ENCODE results near the gene TUBB4B.
A peak's percentile ranks its signal among the peaks of the same experiment; 100 is the strongest.

The TUBB4B gene

GRCh38 chr9:137225699-137226331 lies 15.3 kb upstream of the TUBB4B start:
- DNase-seq (ENCODE audit: low spot score) = no peak

GRCh38 chr9:137226338-137227053 lies 14.6 kb upstream of the TUBB4B start:
- DNase-seq (ENCODE audit: low spot score) = no peak

DNA sequence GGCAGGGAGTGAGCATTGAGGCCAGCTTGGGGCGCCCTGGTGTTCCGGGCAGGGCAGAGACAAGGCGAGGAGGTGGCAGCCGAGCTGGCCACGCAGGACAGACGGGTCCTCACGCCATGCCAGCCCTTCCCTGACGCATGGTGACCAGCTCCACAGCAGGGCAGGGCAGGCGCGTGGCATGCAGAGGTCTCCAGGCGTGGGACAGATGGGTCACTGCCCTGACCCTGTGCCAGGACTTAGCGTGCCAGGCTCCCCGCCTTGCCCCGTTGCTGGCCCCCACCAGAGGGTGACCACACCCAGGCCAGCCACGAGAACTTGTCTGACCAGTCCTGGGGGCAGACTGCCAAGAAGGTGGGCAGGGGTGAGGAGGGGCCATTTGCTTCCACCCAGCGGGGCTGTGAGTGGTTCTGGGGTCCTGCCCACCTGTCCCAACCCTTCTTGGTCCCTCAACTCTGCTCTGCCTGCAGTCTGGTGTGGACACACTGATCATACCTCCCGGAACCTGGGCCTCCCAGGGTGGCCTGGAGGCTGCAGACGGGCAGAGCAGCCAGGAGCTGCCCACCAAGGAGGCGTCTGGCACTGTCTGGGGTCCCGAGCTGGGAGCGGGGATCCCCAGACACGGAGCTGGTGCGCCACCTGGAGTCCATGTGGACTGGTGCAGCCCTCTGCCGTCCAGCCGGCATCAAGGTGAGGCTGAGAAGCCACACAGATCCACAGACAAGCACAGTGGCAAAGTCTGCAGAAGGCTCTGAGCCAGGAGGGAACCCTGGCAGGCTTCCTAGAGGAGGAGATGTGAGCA lies 13.8 kb upstream of the TUBB4B start, which contains the start of gene RNF224:
Gene RNF224 (plus strand): TSS at position 449 of the 799 bp plus-strand sequence. CDS start 834 bp downstream, outside the sequence.
- peak; percentile 78 for DNase-seq (ENCODE audit: low spot score)

DNA sequence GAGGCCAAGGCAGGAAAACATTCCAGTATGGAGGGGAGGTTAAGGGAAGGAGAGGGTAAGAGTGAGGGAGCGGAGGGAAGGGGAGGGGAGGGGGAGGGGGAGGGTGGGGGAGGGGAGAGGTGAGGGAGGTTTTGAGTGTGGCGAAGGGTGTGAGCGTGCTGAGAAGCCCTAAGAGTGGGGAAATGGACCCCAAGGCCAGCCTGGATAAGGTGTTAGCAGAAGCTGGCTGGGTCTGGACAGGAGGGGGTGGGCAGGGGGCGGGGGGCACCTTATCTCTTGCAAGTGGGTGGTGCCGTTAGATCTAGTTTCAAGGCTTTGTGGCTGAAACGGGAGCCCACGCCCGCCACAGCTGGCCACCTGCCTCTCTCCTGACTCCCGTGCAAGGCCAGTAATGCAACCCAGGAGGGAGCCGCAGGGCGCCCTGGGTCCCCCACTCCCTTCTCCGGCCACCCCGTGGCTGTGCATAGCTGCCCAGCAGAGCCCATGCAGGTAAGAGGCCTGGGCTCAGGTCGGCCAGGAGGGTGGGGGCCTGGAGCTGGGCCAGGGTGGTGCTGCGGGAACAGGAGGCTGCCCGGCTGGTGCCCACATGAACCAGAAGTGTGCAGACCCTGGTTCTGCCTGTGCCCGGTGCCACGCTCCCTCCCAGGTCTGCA lies 13.1 kb upstream of the TUBB4B start:
- DNase-seq (ENCODE audit: low spot score) = no peak

DNA sequence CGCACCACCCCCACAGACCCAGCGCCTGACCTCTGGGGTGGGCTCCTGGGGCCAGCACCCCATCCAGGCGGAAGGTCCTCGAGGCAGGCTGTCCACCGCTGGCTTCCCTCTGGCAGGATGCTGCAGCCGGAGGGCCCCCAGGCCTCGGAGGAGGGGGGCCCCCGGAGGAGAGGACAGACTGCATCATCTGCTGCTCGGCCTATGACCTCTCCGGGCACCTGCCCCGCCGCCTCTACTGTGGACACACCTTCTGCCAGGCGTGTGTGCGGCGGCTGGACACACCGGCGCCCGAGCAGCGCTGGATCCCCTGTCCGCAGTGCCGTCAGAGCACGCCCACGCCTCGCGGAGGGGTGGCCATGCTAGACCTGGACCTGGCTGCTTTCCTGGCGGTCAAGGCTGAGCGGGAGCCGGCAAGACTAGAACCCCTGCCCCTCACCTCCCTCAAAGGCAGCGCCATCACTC lies 12.6 kb upstream of the TUBB4B start:
- no peak for DNase-seq (ENCODE audit: low spot score)

DNA sequence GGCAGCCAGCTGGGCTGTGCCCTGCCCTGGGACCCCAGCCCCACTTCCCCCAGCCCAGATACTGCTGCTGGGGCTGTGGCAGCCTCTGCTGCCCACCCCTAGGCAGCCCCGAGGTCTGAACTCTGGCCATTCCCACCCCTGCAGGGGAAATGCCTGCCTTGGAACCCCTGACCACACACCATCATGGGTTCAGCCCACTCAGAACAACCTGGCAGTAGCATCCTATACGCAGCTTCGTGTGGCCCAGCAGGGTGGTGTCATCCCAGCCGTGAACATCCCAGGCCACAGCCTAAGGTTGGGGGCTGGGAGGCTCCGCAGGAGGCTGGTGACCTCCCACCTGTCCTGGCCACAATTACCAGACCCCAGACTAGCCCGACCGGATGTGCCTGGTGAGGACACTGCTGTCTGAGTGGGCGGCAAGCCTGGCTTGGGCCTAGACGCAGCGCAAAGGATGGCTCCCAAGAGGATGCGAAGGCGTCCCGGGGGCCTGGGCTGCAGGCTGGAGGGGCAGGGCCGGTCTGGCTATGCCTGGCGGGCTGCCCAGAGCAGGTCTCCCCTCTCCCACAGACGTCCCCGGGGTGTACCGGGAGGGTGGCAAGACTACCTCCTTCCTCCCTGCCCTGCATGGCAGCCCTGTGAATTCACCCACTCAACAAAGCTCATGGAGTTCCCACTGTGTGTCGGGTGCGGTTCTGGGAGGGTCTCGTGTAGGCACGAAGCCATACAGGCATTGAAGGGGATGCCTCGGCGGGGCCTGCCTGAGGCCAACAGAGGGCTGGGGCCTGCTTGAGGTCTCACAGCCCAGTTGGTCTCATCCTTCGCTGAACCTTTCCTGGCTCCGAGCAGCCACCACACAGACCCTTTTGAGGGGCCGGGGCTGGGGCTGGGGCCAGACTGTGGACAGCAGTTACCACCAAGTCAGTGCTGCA lies 11.9 kb upstream of the TUBB4B start:
- no peak for DNase-seq (ENCODE audit: low spot score)

GRCh38 chr9:137229903-137230704 lies 11.0 kb upstream of the TUBB4B start:
- DNase-seq (ENCODE audit: low spot score) = no peak

- DNase-seq (ENCODE audit: low spot score) = no peak
These were observed 10.2 kb upstream of the TUBB4B start, which contains the start of gene SLC34A3 for GRCh38 chr9:137230705-137231371. Gene SLC34A3, plus strand, starts transcription at chr9:137230901. Its CDS starts 802 bp downstream, at chr9:137231703.

- no peak for DNase-seq (ENCODE audit: low spot score)
These were observed 9.6 kb upstream of the TUBB4B start for GRCh38 chr9:137231372-137232039.

GRCh38 chr9:137232101-137232500 lies 9.0 kb upstream of the TUBB4B start:
- DNase-seq (ENCODE audit: low spot score) = no peak

DNA sequence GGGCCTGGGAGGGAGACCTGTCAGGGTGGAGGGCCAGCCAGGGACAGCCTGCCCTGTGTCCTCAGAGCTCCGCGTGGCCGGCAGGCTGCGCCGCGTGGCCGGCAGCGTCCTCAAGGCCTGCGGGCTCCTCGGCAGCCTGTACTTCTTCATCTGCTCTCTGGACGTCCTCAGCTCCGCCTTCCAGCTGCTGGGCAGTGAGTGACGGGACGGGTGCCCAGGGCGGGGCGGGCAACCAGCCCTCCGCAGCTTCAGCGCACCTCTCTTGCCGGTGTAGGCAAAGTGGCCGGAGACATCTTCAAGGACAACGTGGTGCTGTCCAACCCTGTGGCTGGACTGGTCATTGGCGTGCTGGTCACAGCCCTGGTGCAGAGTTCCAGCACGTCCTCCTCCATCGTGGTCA lies 8.6 kb upstream of the TUBB4B start:
- no peak for DNase-seq (ENCODE audit: low spot score)

GRCh38 chr9:137233143-137233980 lies 7.7 kb upstream of the TUBB4B start:
- DNase-seq (ENCODE audit: low spot score) = no peak

GRCh38 chr9:137234055-137234697 lies 6.9 kb upstream of the TUBB4B start:
- no peak for DNase-seq (ENCODE audit: low spot score)

GRCh38 chr9:137234758-137235423 lies 6.2 kb upstream of the TUBB4B start:
- no peak for DNase-seq (ENCODE audit: low spot score)

DNA sequence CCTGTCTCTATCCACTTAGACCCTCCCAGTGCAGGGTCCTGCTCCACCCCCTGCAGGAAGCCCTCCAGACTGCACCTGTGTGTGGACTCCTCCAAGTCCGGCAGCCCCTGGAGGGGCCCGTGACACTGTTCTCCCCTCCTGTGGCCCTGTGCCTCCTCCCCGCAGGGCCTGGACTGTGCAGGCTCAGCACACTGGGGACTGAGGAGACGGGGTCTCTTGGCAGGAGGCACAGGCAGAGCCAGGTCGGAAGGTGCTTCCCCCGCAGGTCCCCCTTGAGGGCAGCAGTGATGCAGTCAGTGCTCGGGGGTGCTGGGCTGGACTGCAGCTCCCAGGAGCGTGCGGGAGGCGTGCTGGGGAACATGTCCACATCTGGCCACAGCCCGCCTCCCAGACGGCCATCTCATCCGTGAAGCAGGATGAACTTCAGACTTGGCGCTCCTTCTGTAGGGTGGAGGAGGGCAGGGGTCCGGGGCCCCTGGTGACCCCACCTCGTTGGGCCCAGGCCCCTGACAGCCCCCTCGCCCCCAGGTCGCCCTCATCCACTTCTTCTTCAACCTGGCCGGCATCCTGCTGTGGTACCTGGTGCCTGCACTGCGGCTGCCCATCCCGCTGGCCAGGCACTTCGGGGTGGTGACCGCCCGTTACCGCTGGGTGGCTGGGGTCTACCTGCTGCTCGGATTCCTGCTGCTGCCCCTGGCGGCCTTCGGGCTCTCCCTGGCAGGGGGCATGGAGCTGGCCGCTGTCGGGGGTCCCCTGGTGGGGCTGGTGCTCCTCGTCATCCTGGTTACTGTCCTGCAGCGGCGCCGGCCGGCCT lies 5.5 kb upstream of the TUBB4B start:
- peak; percentile 57 for DNase-seq (ENCODE audit: low spot score)
